ENCODE measurements around the gene JMJD8.

DNA sequence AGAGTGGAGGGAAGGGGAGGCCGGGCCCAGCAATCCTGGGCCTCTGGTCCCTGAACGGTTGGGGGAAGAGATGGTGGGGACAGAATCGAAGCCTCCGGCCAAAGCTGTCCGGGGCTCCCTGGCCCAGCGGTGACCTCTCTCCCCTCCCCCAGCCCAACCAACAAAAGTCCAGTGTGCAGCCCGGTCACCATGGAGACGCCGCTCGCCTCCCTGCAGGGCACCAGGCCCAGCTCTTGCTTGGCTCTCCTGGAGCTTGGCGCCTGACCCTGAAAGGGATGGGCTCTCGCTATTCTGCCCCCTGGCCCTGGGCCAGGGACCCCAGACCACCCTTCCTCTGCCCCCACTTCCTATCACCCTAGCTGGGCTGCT is 32.0 kb upstream of the JMJD8 start:
- TF ChIP-seq, protein P1, sequence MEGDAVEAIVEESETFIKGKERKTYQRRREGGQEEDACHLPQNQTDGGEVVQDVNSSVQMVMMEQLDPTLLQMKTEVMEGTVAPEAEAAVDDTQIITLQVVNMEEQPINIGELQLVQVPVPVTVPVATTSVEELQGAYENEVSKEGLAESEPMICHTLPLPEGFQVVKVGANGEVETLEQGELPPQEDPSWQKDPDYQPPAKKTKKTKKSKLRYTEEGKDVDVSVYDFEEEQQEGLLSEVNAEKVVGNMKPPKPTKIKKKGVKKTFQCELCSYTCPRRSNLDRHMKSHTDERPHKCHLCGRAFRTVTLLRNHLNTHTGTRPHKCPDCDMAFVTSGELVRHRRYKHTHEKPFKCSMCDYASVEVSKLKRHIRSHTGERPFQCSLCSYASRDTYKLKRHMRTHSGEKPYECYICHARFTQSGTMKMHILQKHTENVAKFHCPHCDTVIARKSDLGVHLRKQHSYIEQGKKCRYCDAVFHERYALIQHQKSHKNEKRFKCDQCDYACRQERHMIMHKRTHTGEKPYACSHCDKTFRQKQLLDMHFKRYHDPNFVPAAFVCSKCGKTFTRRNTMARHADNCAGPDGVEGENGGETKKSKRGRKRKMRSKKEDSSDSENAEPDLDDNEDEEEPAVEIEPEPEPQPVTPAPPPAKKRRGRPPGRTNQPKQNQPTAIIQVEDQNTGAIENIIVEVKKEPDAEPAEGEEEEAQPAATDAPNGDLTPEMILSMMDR (IDR thresholded peaks at IDR 0.05), result no peak
- no peak for TF ChIP-seq POLR2A (IDR thresholded peaks at IDR 0.05)

Data from esophagus squamous epithelium (tissue), 4 donors.